Neuronal stem cell (in vitro differentiated cells): Measurements from ENCODE around the gene COL16A1.

ENCODE experiments used
- DNase-seq: peaks from one replicate; pipeline ENCODE4 v3.0.0-alpha.2; 2013; ENCODE audit warnings: low spot score
- H2AFZ ChIP-seq: one replicate; pipeline ENCODE4 v1.6.1; 2013; ENCODE audit warnings: mild to moderate bottlenecking, low read length, inconsistent platforms
- H2AK5ac ChIP-seq: 2 replicates; pipeline ENCODE4 v1.6.1; 2013; ENCODE audit warnings: low read depth, mild to moderate bottlenecking, inconsistent platforms, low read length, moderate library complexity, mixed read lengths
- H2BK120ac ChIP-seq: 2 replicates; pipeline ENCODE4 v1.6.1; 2013; ENCODE audit warnings: low read depth, mild to moderate bottlenecking, inconsistent platforms, low read length, moderate library complexity, mixed read lengths
- H2BK12ac ChIP-seq: one replicate; pipeline ENCODE4 v1.6.1; 2013; ENCODE audit warnings: low read length, inconsistent platforms
- H2BK15ac ChIP-seq: 2 replicates; pipeline ENCODE4 v1.6.1; 2013; ENCODE audit warnings: mild to moderate bottlenecking, low read length, inconsistent platforms, mixed read lengths
- H2BK5ac ChIP-seq: one replicate; pipeline ENCODE4 v1.6.1; 2013; ENCODE audit warnings: inconsistent platforms, mild to moderate bottlenecking, low read length, moderate library complexity
- H3K14ac ChIP-seq: one replicate; pipeline ENCODE4 v1.6.1; 2013; ENCODE audit warnings: low read length, inconsistent platforms
- H3K18ac ChIP-seq: 2 replicates; pipeline ENCODE4 v1.6.1; 2013; ENCODE audit warnings: low read length, inconsistent platforms
- H3K23ac ChIP-seq: 2 replicates; pipeline ENCODE4 v1.6.1; 2013; ENCODE audit warnings: low read depth, mild to moderate bottlenecking, mixed read lengths, low read length, inconsistent platforms; ENCODE audit not compliant: poor library complexity
- H3K27ac ChIP-seq: replicated peaks from 3 replicates; pipeline ENCODE4 v1.5.1; 2013; ENCODE audit warnings: low read length, inconsistent platforms
- H3K27me3 ChIP-seq, 3 experiments: 2 replicates each; pipeline ENCODE4 v1.6.1; 2013; ENCODE audit warnings: low read length in 3 of 3, mild to moderate bottlenecking in 2 of 3, inconsistent platforms in 1 of 3, low read depth in 1 of 3, mixed read lengths in 1 of 3, moderate library complexity in 1 of 3; ENCODE audit not compliant: control insufficient read depth in 3 of 3, insufficient read depth in 3 of 3
- H3K36me3 ChIP-seq, 2 donors: replicated peaks in 1 of 2; 2 replicates each; pipeline ENCODE4 v1.6.1; 2013; ENCODE audit warnings: low read length in 2 of 2; ENCODE audit not compliant: control insufficient read depth in 2 of 2, insufficient read depth in 2 of 2
- H3K4ac ChIP-seq: 2 replicates; pipeline ENCODE4 v1.6.1; 2013; ENCODE audit warnings: inconsistent platforms, mild to moderate bottlenecking, low read length, moderate library complexity
- H3K4me1 ChIP-seq, 2 donors: 1 replicate in 1 of 2; 2 replicates in 1 of 2; pipeline ENCODE4 v1.6.1; 2013; ENCODE audit warnings: low read length in 2 of 2, low read depth in 1 of 2; ENCODE audit not compliant: control insufficient read depth in 2 of 2, insufficient read depth in 1 of 2
- H3K4me2 ChIP-seq: one replicate; pipeline ENCODE4 v1.6.1; 2013; ENCODE audit warnings: mild to moderate bottlenecking, low read length, inconsistent platforms; ENCODE audit not compliant: insufficient read depth, poor library complexity, severe bottlenecking
- H3K4me3 ChIP-seq, 2 donors: 2 replicates each; pipeline ENCODE4 v1.5.1; 2013; ENCODE audit warnings: low read length in 2 of 2, mild to moderate bottlenecking in 2 of 2, inconsistent platforms in 1 of 2, moderate library complexity in 1 of 2
- H3K79me1 ChIP-seq: one replicate; pipeline ENCODE4 v1.6.1; 2013; ENCODE audit warnings: low read depth, mild to moderate bottlenecking, inconsistent platforms, low read length, moderate library complexity
- H3K9ac ChIP-seq: one replicate; pipeline ENCODE4 v1.6.1; 2013; ENCODE audit warnings: mild to moderate bottlenecking, low read depth, low read length, inconsistent platforms; ENCODE audit not compliant: poor library complexity
- H3K9me3 ChIP-seq, 2 donors: replicated peaks in 1 of 2; 2 replicates each; pipeline versions ENCODE3 to v1.6.1; 2013; ENCODE audit warnings: low read length in 2 of 2, mild to moderate bottlenecking in 2 of 2, inconsistent platforms in 1 of 2, low read depth in 1 of 2, mixed read lengths in 1 of 2, moderate library complexity in 1 of 2; ENCODE audit not compliant: control insufficient read depth in 2 of 2, insufficient read depth in 1 of 2
- H4K8ac ChIP-seq: one replicate; pipeline ENCODE4 v1.6.1; 2013; ENCODE audit warnings: low read depth, mild to moderate bottlenecking, inconsistent platforms, low read length, moderate library complexity
- H4K91ac ChIP-seq: one replicate; pipeline ENCODE4 v1.6.1; 2013; ENCODE audit warnings: low read length, low read depth, mild to moderate bottlenecking, inconsistent platforms; ENCODE audit not compliant: poor library complexity
- WGBS, 2 donors: extraction: QIAGEN DNeasy Blood & Tissue Kit; methylation state at CpG; one replicate each; pipeline ENCODE4 v1.1.7; 2013; ENCODE audit warnings: missing lambda C conversion rate in 2 of 2, mixed read lengths in 1 of 2; ENCODE audit not compliant: insufficient read length in 2 of 2, insufficient replicate concordance in 1 of 2; ENCODE audit errors: extremely low coverage in 2 of 2; 5-methylcytosine and 5-hydroxymethylcytosine counted together

Gene COL16A1

GRCh38 chr1:31666263-31666963 lies 37.4 kb downstream of the COL16A1 start:
- no peak for DNase-seq

GRCh38 chr1:31665234-31665878 lies 38.5 kb downstream of the COL16A1 start:
- H2BK12ac ChIP-seq = no peak overlapping the region
- H2BK120ac ChIP-seq = no peak overlapping the region
- H3K27me3 ChIP-seq = peaks cover 0 to 74% (median 0%) of the 10 kb centered on the region in 3 experiments
- no peak overlapping the region for H4K91ac ChIP-seq
- H3K4me2 ChIP-seq = no peak overlapping the region
- peak overlapping the region; percentile 80 for H2AK5ac ChIP-seq
- no peak overlapping the region for H3K27ac ChIP-seq
- no peak overlapping the region for H3K4ac ChIP-seq
- H3K14ac ChIP-seq = no peak overlapping the region
- peak overlapping the region; percentile 64 for H3K9ac ChIP-seq
- no peaks in the 10 kb centered on the region for H3K79me1 ChIP-seq
- no peak for DNase-seq
- no peak overlapping the region for H2BK5ac ChIP-seq
- H3K4me3 ChIP-seq = no peak overlapping the region
- H3K18ac ChIP-seq = no peak overlapping the region
- no CpG with 5 or more reads among the region's 7 CpGs for WGBS, 2 donors
- H2BK15ac ChIP-seq = peak overlapping the region; percentile 38
- H2AFZ ChIP-seq = no peak overlapping the region
- H3K9me3 ChIP-seq = no peaks in the 10 kb centered on the region
- no peak overlapping the region for H4K8ac ChIP-seq
- H3K23ac ChIP-seq = no peak overlapping the region
- peaks cover 0 to 2% of the 10 kb centered on the region in 2 donors for H3K4me1 ChIP-seq
- H3K36me3 ChIP-seq = no peaks in the 10 kb centered on the region

More at GRCh38 chr1:31666263-31666963, 37.4 kb downstream of the COL16A1 start:
- Histone ChIP-seq H2BK12ac (no peak overlapping the region), H2BK15ac (no peak overlapping the region), H3K79me1 (no peaks in the 10 kb centered on the region), H4K8ac (no peak overlapping the region), H2AK5ac (no peak overlapping the region), H3K36me3 (no peaks in the 10 kb centered on the region), H3K18ac (no peak overlapping the region), H4K91ac (no peak overlapping the region), H3K4me2 (no peak overlapping the region), H2BK120ac (no peak overlapping the region), H2AFZ (no peak overlapping the region), H3K23ac (no peak overlapping the region), H3K4me3 (no peak overlapping the region), H3K9ac (no peak overlapping the region), H3K4me1 (peaks cover 0 to 3% of the 10 kb centered on the region in 2 donors), H3K4ac (no peak overlapping the region), H3K9me3 (no peaks in the 10 kb centered on the region), H2BK5ac (no peak overlapping the region), H3K27ac (no peak overlapping the region), H3K27me3 (peaks cover 0 to 80% (median 0%) of the 10 kb centered on the region in 3 experiments), H3K14ac (no peak overlapping the region)
- no CpG with 5 or more reads among the region's 10 CpGs for WGBS, 2 donors

GRCh38 chr1:31664528-31664927 lies 39.3 kb downstream of the COL16A1 start:
- no peak overlapping the region for H3K23ac ChIP-seq
- H2AK5ac ChIP-seq = peak overlapping the region; percentile 80
- H3K36me3 ChIP-seq = no peaks in the 10 kb centered on the region
- H3K14ac ChIP-seq = no peak overlapping the region
- no CpG with 5 or more reads among the region's 9 CpGs for WGBS, 2 donors
- no peak overlapping the region for H3K18ac ChIP-seq
- no peak overlapping the region for H2BK15ac ChIP-seq
- H2AFZ ChIP-seq = no peak overlapping the region
- no peak overlapping the region for H2BK12ac ChIP-seq
- no peak overlapping the region for H2BK120ac ChIP-seq
- no peak overlapping the region for H3K27ac ChIP-seq
- H3K4ac ChIP-seq = no peak overlapping the region
- no peaks in the 10 kb centered on the region for H3K79me1 ChIP-seq
- no peaks in the 10 kb centered on the region for H3K9me3 ChIP-seq
- no peak overlapping the region for H3K9ac ChIP-seq
- H3K27me3 ChIP-seq = peaks cover 0 to 65% (median 0%) of the 10 kb centered on the region in 3 experiments
- H3K4me2 ChIP-seq = no peak overlapping the region
- no peak for DNase-seq
- no peak overlapping the region for H4K91ac ChIP-seq
- no peaks in the 10 kb centered on the region for H3K4me1 ChIP-seq
- no peak overlapping the region for H2BK5ac ChIP-seq
- H4K8ac ChIP-seq = no peak overlapping the region
- H3K4me3 ChIP-seq = no peak overlapping the region

GRCh38 chr1:31663622-31664452 lies 40.0 kb downstream of the COL16A1 start:
- peaks cover 0 to under 1% of the 10 kb centered on the region in 2 donors for H3K4me1 ChIP-seq
- H2BK15ac ChIP-seq = peak overlapping the region; percentile 38
- H2BK12ac ChIP-seq = no peak overlapping the region
- no peak overlapping the region for H3K18ac ChIP-seq
- no peaks in the 10 kb centered on the region for H3K79me1 ChIP-seq
- no peak overlapping the region for H2BK5ac ChIP-seq
- H3K27ac ChIP-seq = no peak overlapping the region
- H3K4me2 ChIP-seq = no peak overlapping the region
- H4K91ac ChIP-seq = no peak overlapping the region
- H3K9me3 ChIP-seq = no peaks in the 10 kb centered on the region
- H4K8ac ChIP-seq = no peak overlapping the region
- peaks cover 0 to 61% (median 0%) of the 10 kb centered on the region in 3 experiments for H3K27me3 ChIP-seq
- H2BK120ac ChIP-seq = no peak overlapping the region
- WGBS, 2 donors = no CpG with 5 or more reads among the region's 9 CpGs
- H3K9ac ChIP-seq = no peak overlapping the region
- no peak overlapping the region for H3K23ac ChIP-seq
- no peak overlapping the region for H2AFZ ChIP-seq
- peak; percentile 73 for DNase-seq
- H3K4ac ChIP-seq = no peak overlapping the region
- H3K4me3 ChIP-seq = no peak overlapping the region
- no peak overlapping the region for H2AK5ac ChIP-seq
- H3K36me3 ChIP-seq = no peaks in the 10 kb centered on the region
- no peak overlapping the region for H3K14ac ChIP-seq
